SK-N-SH (cell line): Measurements from ENCODE around the gene GSE1. TPM values are rescaled to one million over a fixed set of nuclear protein-coding genes. Genes with fewer than 3 reads are reported as not detected.

ENCODE experiments used
- CTCF ChIA-PET: fragments of 300-600, 350-600 bp; formaldehyde crosslinking; extraction: SDS; loops from one replicate; lab custom pipeline; 2021; lab: Yijun Ruan, JAX
- POLR2A ChIA-PET: fragments of 350-600 bp; sonication (Branson Sonifier 250); formaldehyde crosslinking; extraction: SDS; loops from one replicate; lab custom pipeline; 2020; ENCODE audit warnings: antibody characterized with exemption, inconsistent platforms; lab: Yijun Ruan, JAX
- DNase-seq: peaks from one replicate; pipeline ENCODE4 v3.0.0; 2012
- H2AFZ ChIP-seq: fragments of 200-600 bp; sonication (generic); 2 replicates; pipeline ENCODE4 v1.8.1; 2016; ENCODE audit warnings: antibody characterized with exemption, mild to moderate bottlenecking, low read depth
- H3F3A ChIP-seq: fragments of 200-600 bp; sonication (generic); replicated peaks from 2 replicates; pipeline ENCODE3; 2016; ENCODE audit warnings: antibody characterized with exemption, mild to moderate bottlenecking; ENCODE audit not compliant: insufficient read depth
- H3K27ac ChIP-seq, 2 experiments: fragments of 200-500 bp in 1 of 2; fragments of 200-600 bp in 1 of 2; sonication (Bioruptor generic) in 1 of 2; sonication (generic), shearing (Covaris generic) in 1 of 2; 2 replicates each; pipeline versions ENCODE4 v1.5.1 to v1.6.1; 2014 to 2016; ENCODE audit warnings: low read depth in 2 of 2, inconsistent platforms in 1 of 2, low read length in 1 of 2, mild to moderate bottlenecking in 1 of 2, mixed read lengths in 1 of 2
- H3K27me3 ChIP-seq: fragments of 200-600 bp; sonication (generic), shearing (Covaris generic); 2 replicates; pipeline ENCODE4 v1.6.1; 2016; ENCODE audit warnings: mixed run types; ENCODE audit not compliant: insufficient read depth
- H3K36me3 ChIP-seq, 2 experiments: fragments of 200-500 bp in 1 of 2; fragments of 200-600 bp in 1 of 2; sonication (Bioruptor generic) in 1 of 2; sonication (generic) in 1 of 2; replicated peaks in 1 of 2; 2 replicates each; pipeline versions ENCODE3 to v1.5.1; 2014 to 2016; ENCODE audit warnings: low read length in 1 of 2, mild to moderate bottlenecking in 1 of 2; ENCODE audit not compliant: insufficient read depth in 2 of 2, control insufficient read depth in 1 of 2
- H3K4me1 ChIP-seq, 2 experiments: fragments of 200-500 bp in 1 of 2; fragments of 200-600 bp in 1 of 2; sonication (Bioruptor generic) in 1 of 2; sonication (generic), shearing (Covaris generic) in 1 of 2; 2 replicates each; pipeline versions ENCODE4 v1.5.1 to v1.6.1; 2014 to 2016; ENCODE audit warnings: low read depth in 1 of 2, low read length in 1 of 2, mixed run types in 1 of 2; ENCODE audit not compliant: insufficient read depth in 2 of 2, control insufficient read depth in 1 of 2
- H3K4me2 ChIP-seq: fragments of 200-600 bp; sonication (generic), shearing (Covaris generic); 2 replicates; pipeline ENCODE4 v1.6.1; 2017; ENCODE audit warnings: mixed run types
- H3K4me3 ChIP-seq, 2 experiments: fragments of 200-500 bp in 1 of 2; fragments of 200-600 bp in 1 of 2; sonication (Bioruptor generic) in 1 of 2; sonication (generic), shearing (Covaris generic) in 1 of 2; 2 replicates each; pipeline versions ENCODE4 v1.5.1 to v1.8.1; 2014 to 2016; ENCODE audit warnings: low read depth in 2 of 2, inconsistent platforms in 1 of 2, low read length in 1 of 2, mild to moderate bottlenecking in 1 of 2, mixed read lengths in 1 of 2, moderate library complexity in 1 of 2
- H3K79me2 ChIP-seq: fragments of 200-600 bp; sonication (generic); 2 replicates; pipeline ENCODE4 v1.8.1; 2017; ENCODE audit warnings: mild to moderate bottlenecking; ENCODE audit not compliant: insufficient read depth
- H3K9ac ChIP-seq: fragments of 200-600 bp; sonication (generic); 2 replicates; pipeline ENCODE4 v1.6.1; 2017; ENCODE audit warnings: mixed run types
- H3K9me2 ChIP-seq: fragments of 200-600 bp; sonication (generic); 2 replicates; pipeline ENCODE4 v1.6.1; 2017; ENCODE audit warnings: mixed run types
- H3K9me3 ChIP-seq: fragments of 200-600 bp; sonication (generic); 2 replicates; pipeline ENCODE4 v1.6.1; 2017; ENCODE audit warnings: mixed run types, mild to moderate bottlenecking, moderate library complexity
- H4K20me1 ChIP-seq: fragments of 200-600 bp; sonication (generic); 2 replicates; pipeline ENCODE4 v1.6.1; 2017; ENCODE audit warnings: mild to moderate bottlenecking, mixed run types; ENCODE audit not compliant: insufficient read depth
- CTCF ChIP-seq: fragments of 200-600 bp; sonication (generic); IDR thresholded peaks from 2 replicates; pipeline ENCODE4 v1.6.1; 2017; ENCODE audit warnings: antibody characterized with exemption, mild to moderate bottlenecking, moderate library complexity
- EP300 ChIP-seq, 2 experiments: IDR thresholded peaks; 2 replicates each; pipeline versions ENCODE4 v1.4.0 to v1.6.1; 2012; ENCODE audit warnings: borderline replicate concordance in 1 of 2, low read depth in 1 of 2, low read length in 1 of 2
- FOSL2 ChIP-seq: IDR thresholded peaks from 2 replicates; pipeline ENCODE4 v1.4.0; 2012; ENCODE audit warnings: low read depth, mild to moderate bottlenecking, moderate library complexity, borderline replicate concordance
- FOXM1 ChIP-seq: IDR thresholded peaks from 2 replicates; pipeline ENCODE4 v1.4.0; 2012; ENCODE audit warnings: low read depth, mild to moderate bottlenecking
- GABPA ChIP-seq: IDR thresholded peaks from 2 replicates; pipeline ENCODE4 v1.4.0; 2012; ENCODE audit warnings: low read depth, mild to moderate bottlenecking
- GATA2 ChIP-seq: sonication (generic); formaldehyde crosslinking; IDR thresholded peaks from 2 replicates; pipeline ENCODE4 v1.5.0; 2020; ENCODE audit warnings: mild to moderate bottlenecking, missing genetic modification reagents
- MEF2A ChIP-seq: IDR thresholded peaks from 2 replicates; pipeline ENCODE4 v1.4.0; 2012; ENCODE audit warnings: low read depth, borderline replicate concordance
- PBX3 ChIP-seq: IDR thresholded peaks from 2 replicates; pipeline ENCODE4; 2012
- REST ChIP-seq: IDR thresholded peaks from 2 replicates; pipeline ENCODE4 v1.6.1; 2012; ENCODE audit warnings: mild to moderate bottlenecking, low read depth, low read length, moderate library complexity
- RFX5 ChIP-seq: IDR thresholded peaks from 2 replicates; pipeline ENCODE4 v1.6.1; 2012; ENCODE audit warnings: mild to moderate bottlenecking, improper control_type of control experiment, low read length
- RXRA ChIP-seq: IDR thresholded peaks from 2 replicates; pipeline ENCODE4 v1.4.0; 2012; ENCODE audit warnings: low read depth, mild to moderate bottlenecking, borderline replicate concordance
- SIN3A ChIP-seq: IDR thresholded peaks from 2 replicates; pipeline ENCODE4 v1.6.1; 2012; ENCODE audit warnings: low read depth, mild to moderate bottlenecking, low read length, moderate library complexity, borderline replicate concordance
- SMC3 ChIP-seq: IDR thresholded peaks from 2 replicates; pipeline ENCODE4 v1.6.1; 2012; ENCODE audit warnings: low read depth, low read length, improper control_type of control experiment
- TCF12 ChIP-seq: IDR thresholded peaks from 2 replicates; pipeline ENCODE4 v1.4.0; 2012
- YY1 ChIP-seq: IDR thresholded peaks from 2 replicates; pipeline ENCODE4 v1.4.0; 2012; ENCODE audit warnings: low read depth, mild to moderate bottlenecking
- ZBTB33 ChIP-seq: IDR thresholded peaks from 2 replicates; pipeline ENCODE4 v1.4.0; 2012; ENCODE audit warnings: low read depth, borderline replicate concordance
- WGBS: methylation state at CpG from one replicate; pipeline ENCODE4 v1.1.6; 2017; ENCODE audit warnings: low lambda C conversion rate; 5-methylcytosine and 5-hydroxymethylcytosine counted together
- polyA plus RNA-seq, 3 experiments: library from polyadenylated mRNA; depleted of rRNA; stranded (reverse); fragments of >200 nt; gene quantifications; 2 replicates each; pipeline ENCODE4 v1.2.3, GENCODE V29; 2012

Gene GSE1
- polyA plus RNA-seq, 1 of the 3 experiments (the other 2 are of a cell fraction) = 26.5 TPM

GRCh38 chr16:85689285-85689949 is 76.3 kb downstream of the GSE1 start:
- H2AFZ ChIP-seq = peak overlapping the region; percentile 93
- peak overlapping the region; percentile 41 to 49; a peak in 3 of 4 replicates for H3K4me3 ChIP-seq
- DNase-seq = no peak
- H3K9me3 ChIP-seq = no peaks in the 10 kb centered on the region
- ChIA-PET POLR2A (interaction anchor here (0.6 to 1.4 kb wide), 2 partner anchors 13 to 73 kb away, joined by 3 read pairs; no protein-coding TSS in a partner anchor), CTCF (interaction anchor here (0.9 to 1.8 kb wide), 5 partner anchors 11 to 32 kb away, joined by 3 to 7 read pairs (median 4); no protein-coding TSS in a partner anchor)
- H3K27me3 ChIP-seq = no peaks in the 10 kb centered on the region
- no peaks in the 10 kb centered on the region for H4K20me1 ChIP-seq
- peaks cover 6% of the 10 kb centered on the region for H3F3A ChIP-seq
- H3K27ac ChIP-seq = no peak overlapping the region
- no peaks in the 10 kb centered on the region for H3K9me2 ChIP-seq
- H3K9ac ChIP-seq = no peak overlapping the region
- peaks cover 21% of the 10 kb centered on the region; the same call in 1 of the 2 replicates for H3K79me2 ChIP-seq
- H3K36me3 ChIP-seq = no peaks in the 10 kb centered on the region
- peak overlapping the region; percentile 64 for H3K4me2 ChIP-seq
- no peak for TF ChIP-seq YY1
- TF ChIP-seq SMC3 = no peak
- TF ChIP-seq PBX3 = no peak
- no peak for TF ChIP-seq RXRA
- no peak for TF ChIP-seq ZBTB33
- no peak for TF ChIP-seq GABPA
- no peak for TF ChIP-seq GATA2
- TF ChIP-seq EP300 (IDR thresholded peaks at IDR 0.05; ENCODE audit: borderline replicate concordance in 1 of 2, low read depth in 1 of 2, low read length in 1 of 2) = no peak
- no peak for TF ChIP-seq TCF12
- TF ChIP-seq REST = no peak
- no peak for TF ChIP-seq MEF2A
- no peak for TF ChIP-seq SIN3A
- TF ChIP-seq RFX5 = no peak
- TF ChIP-seq FOXM1 = no peak
- TF ChIP-seq CTCF = no peak
- no peak for TF ChIP-seq FOSL2
- 46% methylated on average over 27 of the region's 27 CpGs for WGBS
- peaks cover 0 to 2% of the 10 kb centered on the region in 2 experiments; a peak in 1 of 4 replicates for H3K4me1 ChIP-seq
